Activated CD8-positive, alpha-beta memory T cell treated with anti-CD3 and anti-CD28 coated beads, Interleukin-2, amount 10 ng/mL, durations not matched to agents 7 days and 5 days (primary cell): Measurements from ENCODE around the gene RBMS2. TPM values are rescaled to one million over a fixed set of nuclear protein-coding genes. Genes with fewer than 3 reads are reported as not detected.

ENCODE experiments used
- ATAC-seq: fragments of 150-1000 bp; cut with Tn5 transposase; one replicate; pipeline ENCODE4 v1.10.0; 2021; ENCODE audit warnings: moderate library complexity
- CTCF ChIA-PET: fragments of 350-600 bp; sonication (Branson Sonifier 250); formaldehyde crosslinking; loops from one replicate; lab custom pipeline; 2021; ENCODE audit warnings: antibody characterized with exemption; lab: Charles Lee
- DNase-seq: peaks from one replicate; pipeline ENCODE4 v3.0.0-alpha.2; 2020
- H3K27ac Mint-ChIP-seq: one replicate; pipeline ENCODE4 v1.8.0; 2021; ENCODE audit warnings: mild to moderate bottlenecking, mixed read lengths
- H3K27me3 Mint-ChIP-seq: one replicate; pipeline ENCODE4 v1.8.0; 2021; ENCODE audit warnings: mixed read lengths
- H3K36me3 Mint-ChIP-seq: one replicate; pipeline ENCODE4 v1.8.0; 2021; ENCODE audit warnings: mild to moderate bottlenecking, mixed read lengths
- H3K4me1 Mint-ChIP-seq: one replicate; pipeline ENCODE4 v1.8.0; 2021; ENCODE audit warnings: mixed read lengths
- H3K4me3 Mint-ChIP-seq: one replicate; pipeline ENCODE4 v1.8.0; 2021; ENCODE audit warnings: mild to moderate bottlenecking, moderate library complexity, mixed read lengths
- H3K9me3 Mint-ChIP-seq: one replicate; pipeline ENCODE4 v1.8.0; 2022; ENCODE audit warnings: low read depth, mixed read lengths
- total RNA-seq, 2 experiments: library from RNA; stranded (reverse); gene quantifications; one replicate each; pipeline ENCODE4 v1.2.3, GENCODE V29; 2021

Gene RBMS2, protein sequence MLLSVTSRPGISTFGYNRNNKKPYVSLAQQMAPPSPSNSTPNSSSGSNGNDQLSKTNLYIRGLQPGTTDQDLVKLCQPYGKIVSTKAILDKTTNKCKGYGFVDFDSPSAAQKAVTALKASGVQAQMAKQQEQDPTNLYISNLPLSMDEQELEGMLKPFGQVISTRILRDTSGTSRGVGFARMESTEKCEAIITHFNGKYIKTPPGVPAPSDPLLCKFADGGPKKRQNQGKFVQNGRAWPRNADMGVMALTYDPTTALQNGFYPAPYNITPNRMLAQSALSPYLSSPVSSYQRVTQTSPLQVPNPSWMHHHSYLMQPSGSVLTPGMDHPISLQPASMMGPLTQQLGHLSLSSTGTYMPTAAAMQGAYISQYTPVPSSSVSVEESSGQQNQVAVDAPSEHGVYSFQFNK
- 1 to 10 TPM; 9.3 to 10.0 TPM for total RNA-seq

DNA sequence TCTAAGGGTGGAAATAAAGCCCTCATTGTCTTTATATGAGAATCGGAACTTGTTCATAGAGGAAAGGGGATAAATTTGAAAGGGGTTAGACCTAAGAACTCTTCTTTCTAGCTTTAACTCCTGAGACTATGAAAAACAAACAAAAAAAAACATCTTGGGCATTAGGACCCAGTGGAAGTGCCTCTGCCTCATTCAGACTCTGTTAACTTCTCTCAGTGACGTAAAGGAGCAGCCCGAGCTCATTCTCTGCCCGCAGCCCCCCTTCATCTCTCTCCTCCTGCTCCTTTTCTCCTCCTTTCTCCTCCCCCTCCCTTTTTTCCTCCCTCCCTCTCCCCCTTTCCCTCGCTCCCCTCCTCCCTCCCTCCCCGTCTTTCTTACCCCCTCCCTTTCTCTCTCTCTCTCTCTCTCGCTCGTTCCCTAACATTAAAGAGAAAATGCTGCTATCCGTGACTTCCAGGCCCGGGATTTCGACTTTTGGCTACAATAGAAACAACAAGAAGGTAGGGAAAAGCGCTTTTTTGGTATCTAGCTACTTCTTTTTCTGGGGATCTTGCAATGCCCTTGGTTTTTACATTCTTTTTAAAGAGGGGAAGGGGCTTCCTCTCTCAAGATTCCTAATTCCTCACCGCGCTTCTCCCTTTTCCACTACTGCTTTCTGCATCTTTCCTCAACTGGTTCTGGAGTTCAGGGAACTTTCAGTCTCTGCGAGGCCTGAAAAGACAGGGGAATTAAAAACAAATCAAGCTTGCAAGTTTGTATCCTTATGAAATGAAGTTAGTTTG is at the start of gene RBMS2:
Gene RBMS2, plus strand, starts transcription at position 231 of the 782 bp plus-strand sequence. Its CDS starts 204 bp downstream, at position 435.
- peaks cover 34% of the 10 kb centered on the region for H3K4me1 Mint-ChIP-seq
- H3K36me3 Mint-ChIP-seq, result no peaks in the 10 kb centered on the region
- peak; percentile 71 for DNase-seq
- peak within 1 kb of the TSS; percentile 77 for H3K27ac Mint-ChIP-seq
- H3K9me3 Mint-ChIP-seq, result no peaks in the 10 kb centered on the region
- CTCF ChIA-PET, result interaction anchor here (0.6 to 3.2 kb wide), 17 partner anchors 8 to 661 kb away, joined by 3 to 16 read pairs (median 5); partner anchors contain the start of genes ATP5F1B and CNPY2
- H3K27me3 Mint-ChIP-seq, result no peaks in the 10 kb centered on the region
- peak; percentile 93 for ATAC-seq
- peak within 1 kb of the TSS; percentile 77 for H3K4me3 Mint-ChIP-seq

DNA sequence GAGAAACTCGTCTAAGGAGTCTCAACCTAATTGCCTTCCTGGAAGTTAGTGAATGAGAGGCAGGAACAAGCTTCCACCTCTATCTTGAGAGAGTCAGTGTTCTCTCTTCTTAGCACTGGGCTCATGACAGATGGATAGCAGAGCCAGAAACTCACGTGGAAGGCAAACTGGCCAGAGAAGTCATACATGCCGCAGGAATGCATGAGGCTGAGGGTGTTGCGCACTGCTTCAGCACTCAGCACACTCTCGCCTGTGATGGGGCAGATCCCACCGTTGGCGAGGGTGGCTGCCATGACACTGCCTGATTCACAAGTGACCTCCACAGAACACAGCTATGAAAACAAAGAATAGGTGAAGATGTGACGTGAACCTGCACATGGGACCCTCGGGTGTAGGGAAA is 47.2 kb upstream of the RBMS2 start:
- no peak overlapping the region for H3K27ac Mint-ChIP-seq
- no peak for DNase-seq
- H3K4me1 Mint-ChIP-seq, result peaks cover 13% of the 10 kb centered on the region
- H3K4me3 Mint-ChIP-seq, result no peak overlapping the region
- no peaks in the 10 kb centered on the region for H3K27me3 Mint-ChIP-seq
- ATAC-seq, result no peak
- CTCF ChIA-PET, result interaction anchor here (0.7 kb wide), 1 partner anchor 69 kb away, joined by 3 read pairs; no protein-coding TSS in a partner anchor
- peaks cover 12% of the 10 kb centered on the region for H3K36me3 Mint-ChIP-seq
- no peaks in the 10 kb centered on the region for H3K9me3 Mint-ChIP-seq

GRCh38 chr12:56476143-56476542 is 45.5 kb upstream of the RBMS2 start:
- Mint-ChIP-seq H3K4me1 (peaks cover 9% of the 10 kb centered on the region), H3K27ac (no peak overlapping the region), H3K36me3 (peaks cover 4% of the 10 kb centered on the region), H3K9me3 (no peaks in the 10 kb centered on the region), H3K27me3 (no peaks in the 10 kb centered on the region), H3K4me3 (no peak overlapping the region)
- CTCF ChIA-PET, result interaction anchor here (1.2 kb wide), 1 partner anchor 38 kb away, joined by 3 read pairs; no protein-coding TSS in a partner anchor
- ATAC-seq, result no peak
- no peak for DNase-seq

DNA sequence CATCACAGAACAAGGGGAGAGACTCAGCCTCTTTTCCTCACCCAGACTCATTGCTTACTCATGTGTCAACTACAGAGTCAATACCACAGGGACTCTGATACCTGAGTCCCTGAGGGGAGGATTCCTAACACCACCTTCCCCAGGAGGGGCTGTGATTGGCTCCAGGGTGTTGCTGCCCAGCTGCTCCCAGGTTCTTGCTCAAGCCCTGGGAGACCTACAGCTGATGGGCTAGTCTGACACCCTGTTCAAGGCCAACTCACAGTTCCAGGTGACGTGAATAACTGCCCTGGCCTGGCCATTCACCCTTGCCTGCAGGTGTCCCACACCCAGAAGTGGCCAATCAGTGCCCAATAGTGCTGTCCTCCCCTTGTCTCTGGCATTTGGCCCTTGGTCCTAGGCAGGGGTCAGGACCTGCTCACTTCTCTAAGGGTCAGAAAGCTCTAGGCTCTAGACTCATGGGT is 44.6 kb upstream of the RBMS2 start:
- CTCF ChIA-PET, result no interaction called here
- Mint-ChIP-seq H3K4me3 (no peak overlapping the region), H3K9me3 (no peaks in the 10 kb centered on the region), H3K27ac (no peak overlapping the region), H3K36me3 (peaks cover 4% of the 10 kb centered on the region), H3K27me3 (no peaks in the 10 kb centered on the region), H3K4me1 (peaks cover 9% of the 10 kb centered on the region)
- ATAC-seq (no peak), DNase-seq (no peak)

GRCh38 chr12:56477521-56478225 is 43.9 kb upstream of the RBMS2 start:
- Mint-ChIP-seq H3K4me1 (peaks cover 9% of the 10 kb centered on the region), H3K27me3 (no peaks in the 10 kb centered on the region), H3K36me3 (peaks cover 4% of the 10 kb centered on the region), H3K9me3 (no peaks in the 10 kb centered on the region), H3K4me3 (no peak overlapping the region), H3K27ac (no peak overlapping the region)
- DNase-seq (no peak), ATAC-seq (no peak)
- CTCF ChIA-PET, result interaction anchor here (0.5 to 2.9 kb wide), 3 partner anchors 14 to 137 kb away, joined by 3 to 7 read pairs (median 4); no protein-coding TSS in a partner anchor

DNA sequence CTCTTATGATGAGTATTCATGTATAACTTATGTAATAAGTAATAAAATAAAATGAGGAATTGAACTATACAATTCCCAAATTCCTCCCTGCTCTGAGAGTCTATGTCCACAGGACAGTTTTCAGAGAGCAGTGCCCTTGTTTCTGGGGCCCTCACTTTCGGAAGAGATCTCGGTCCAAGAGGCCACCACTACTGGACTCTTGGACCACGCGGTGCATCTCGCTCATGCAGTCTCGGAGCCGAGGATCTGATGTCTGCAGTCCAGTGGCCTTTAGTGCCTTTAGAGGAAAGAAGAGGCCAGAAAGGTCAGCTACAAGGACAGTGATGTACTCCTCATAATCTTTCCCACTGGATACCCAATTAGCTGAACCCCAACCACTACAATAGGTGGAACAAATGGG is 42.0 kb upstream of the RBMS2 start:
- no peaks in the 10 kb centered on the region for H3K27me3 Mint-ChIP-seq
- H3K9me3 Mint-ChIP-seq, result no peaks in the 10 kb centered on the region
- H3K27ac Mint-ChIP-seq, result no peak overlapping the region
- DNase-seq, result no peak
- H3K36me3 Mint-ChIP-seq, result peaks cover 2% of the 10 kb centered on the region
- peaks cover 9% of the 10 kb centered on the region for H3K4me1 Mint-ChIP-seq
- no peak for ATAC-seq
- H3K4me3 Mint-ChIP-seq, result no peak overlapping the region
- CTCF ChIA-PET, result interaction anchor here (1.5 to 2.9 kb wide), 2 partner anchors 12 to 34 kb away, joined by 4 to 7 read pairs; no protein-coding TSS in a partner anchor

- CTCF ChIA-PET, result no interaction called here
- no peak for DNase-seq
- no peak overlapping the region for H3K27ac Mint-ChIP-seq
- H3K4me3 Mint-ChIP-seq, result no peak overlapping the region
- no peaks in the 10 kb centered on the region for H3K9me3 Mint-ChIP-seq
- peaks cover 26% of the 10 kb centered on the region for H3K4me1 Mint-ChIP-seq
- H3K36me3 Mint-ChIP-seq, result peaks cover 3% of the 10 kb centered on the region
- no peak for ATAC-seq
- peaks cover 25% of the 10 kb centered on the region for H3K27me3 Mint-ChIP-seq
These were observed 37.1 kb upstream of the RBMS2 start for GRCh38 chr12:56484566-56484965.

GRCh38 chr12:56486694-56487093 is 34.9 kb upstream of the RBMS2 start:
- Mint-ChIP-seq H3K9me3 (no peaks in the 10 kb centered on the region), H3K27me3 (peaks cover 46% of the 10 kb centered on the region), H3K4me1 (peaks cover 17% of the 10 kb centered on the region), H3K36me3 (peaks cover 3% of the 10 kb centered on the region), H3K4me3 (no peak overlapping the region), H3K27ac (no peak overlapping the region)
- ATAC-seq (no peak), DNase-seq (no peak)
- CTCF ChIA-PET, result interaction anchor here (0.8 to 1.5 kb wide), 2 partner anchors 27 to 297 kb away, joined by 3 read pairs; no protein-coding TSS in a partner anchor

DNA sequence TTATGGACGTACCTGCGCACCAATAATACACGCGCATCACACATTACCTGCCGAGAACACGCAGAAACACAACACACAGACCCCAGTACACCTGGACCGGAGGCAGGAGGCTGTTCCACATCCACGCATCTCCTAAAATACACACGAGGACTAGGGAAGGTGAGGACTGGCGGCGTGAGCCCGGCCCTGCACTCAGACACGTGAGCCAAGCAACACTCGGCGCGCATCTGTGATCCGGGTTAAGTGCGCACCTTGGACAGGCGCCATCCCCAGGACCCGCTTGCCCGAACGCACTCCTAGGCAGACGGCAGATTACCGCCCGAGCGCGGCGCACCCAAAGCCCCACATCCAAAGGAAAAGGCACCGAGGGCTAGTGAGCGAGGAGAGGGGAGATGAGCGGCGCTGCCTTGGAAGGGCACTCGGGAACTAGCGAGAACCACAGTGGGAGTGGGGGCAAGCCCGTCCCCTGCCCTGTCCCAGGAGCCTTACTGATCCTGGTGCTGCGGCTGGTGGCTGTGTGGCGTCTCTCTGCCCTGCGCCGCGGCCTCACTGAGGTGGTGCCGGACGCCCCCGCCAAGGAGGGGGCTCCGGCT is 34.1 kb upstream of the RBMS2 start:
- ATAC-seq (peak; percentile 28), DNase-seq (no peak)
- CTCF ChIA-PET, result interaction anchor here (1.6 kb wide), 1 partner anchor 149 kb away, joined by 4 read pairs; no protein-coding TSS in a partner anchor
- Mint-ChIP-seq H3K27me3 (peaks cover 48% of the 10 kb centered on the region), H3K4me1 (peaks cover 17% of the 10 kb centered on the region), H3K4me3 (peak overlapping the region; percentile 68), H3K36me3 (peaks cover 3% of the 10 kb centered on the region), H3K27ac (no peak overlapping the region), H3K9me3 (no peaks in the 10 kb centered on the region)

- peaks cover 51% of the 10 kb centered on the region for H3K27me3 Mint-ChIP-seq
- no peaks in the 10 kb centered on the region for H3K9me3 Mint-ChIP-seq
- peak within 1 kb of the TSS; percentile 19 for H3K27ac Mint-ChIP-seq
- H3K4me3 Mint-ChIP-seq, result peak within 1 kb of the TSS; percentile 68
- CTCF ChIA-PET, result interaction anchor here (1.5 to 1.7 kb wide), 3 partner anchors 14 to 148 kb away, joined by 4 read pairs; partner anchors contain the start of gene TIMELESS
- DNase-seq, result peak; percentile 80
- H3K36me3 Mint-ChIP-seq, result peaks cover 3% of the 10 kb centered on the region
- peak; percentile 98 for ATAC-seq
- H3K4me1 Mint-ChIP-seq, result peaks cover 17% of the 10 kb centered on the region
These were observed 33.3 kb upstream of the RBMS2 start, which contains the start of gene GLS2 for GRCh38 chr12:56488041-56488955. GLS2 (minus strand) TSS chr12:56488161; CDS start chr12:56488118, 43 bp downstream.

- CTCF ChIA-PET, result interaction anchor here (1.2 to 1.5 kb wide), 3 partner anchors 12 to 26 kb away, joined by 4 to 7 read pairs (median 4); no protein-coding TSS in a partner anchor
- no peak for DNase-seq
- no peak overlapping the region for H3K27ac Mint-ChIP-seq
- no peak for ATAC-seq
- H3K4me3 Mint-ChIP-seq, result no peak overlapping the region
- H3K9me3 Mint-ChIP-seq, result no peaks in the 10 kb centered on the region
- peaks cover 51% of the 10 kb centered on the region for H3K27me3 Mint-ChIP-seq
- peaks cover 17% of the 10 kb centered on the region for H3K4me1 Mint-ChIP-seq
- peaks cover 3% of the 10 kb centered on the region for H3K36me3 Mint-ChIP-seq
These were observed 31.3 kb upstream of the RBMS2 start for GRCh38 chr12:56490360-56490759.
